GM08714 (cell line): ENCODE measurements around the gene NUDT9.
"Not testable (repeated sequence)": the region's sequence is repeated elsewhere in the genome, so short reads cannot be mapped to it uniquely, and the experiment has no call there.

ENCODE experiments used
- H3K4me3 ChIP-seq: fragments of 200-500 bp; sonication (Bioruptor generic); 2 replicates; pipeline ENCODE4 v1.5.1; 2014; ENCODE audit warnings: mild to moderate bottlenecking, low read length, inconsistent platforms
- ZNF274 ChIP-seq: IDR thresholded peaks from 2 replicates; pipeline ENCODE4 v1.6.1; 2012; ENCODE audit warnings: mild to moderate bottlenecking, low read depth, low read length

Gene NUDT9

GRCh38 chr4:87399148-87399547, 23.2 kb upstream of the NUDT9 start:
- TF ChIP-seq ZNF274, result no peak
- H3K4me3 ChIP-seq, result no peak overlapping the region

- H3K4me3 ChIP-seq, result no peak overlapping the region
- no peak for TF ChIP-seq ZNF274
Observed at GRCh38 chr4:87399954-87400353, 22.4 kb upstream of the NUDT9 start.

GRCh38 chr4:87403732-87404131, 18.6 kb upstream of the NUDT9 start:
- not testable (repeated sequence) for H3K4me3 ChIP-seq

GRCh38 chr4:87405211-87405820, 17.1 kb upstream of the NUDT9 start:
- TF ChIP-seq ZNF274, result no peak
- no peak overlapping the region for H3K4me3 ChIP-seq

- no peak overlapping the region for H3K4me3 ChIP-seq
- no peak for TF ChIP-seq ZNF274
Observed at GRCh38 chr4:87406462-87406861, 15.9 kb upstream of the NUDT9 start.

- not testable (repeated sequence) for H3K4me3 ChIP-seq
Observed at GRCh38 chr4:87406902-87407301, 15.5 kb upstream of the NUDT9 start.

GRCh38 chr4:87409420-87409939, 12.9 kb upstream of the NUDT9 start:
- H3K4me3 ChIP-seq, result no peak overlapping the region
- no peak for TF ChIP-seq ZNF274

- no peak overlapping the region for H3K4me3 ChIP-seq
- TF ChIP-seq ZNF274, result no peak
Observed at GRCh38 chr4:87410157-87410556, 12.2 kb upstream of the NUDT9 start.

- H3K4me3 ChIP-seq, result no peak overlapping the region
- no peak for TF ChIP-seq ZNF274
Observed at GRCh38 chr4:87410679-87411078, 11.7 kb upstream of the NUDT9 start.

- H3K4me3 ChIP-seq, result no peak overlapping the region
- no peak for TF ChIP-seq ZNF274
Observed at GRCh38 chr4:87414816-87415215, 7.6 kb upstream of the NUDT9 start.

- no peak for TF ChIP-seq ZNF274
- H3K4me3 ChIP-seq, result no peak overlapping the region
Observed at GRCh38 chr4:87416965-87417364, 5.4 kb upstream of the NUDT9 start.

- H3K4me3 ChIP-seq, result not testable (repeated sequence)
Observed at GRCh38 chr4:87418410-87418809, 4.0 kb upstream of the NUDT9 start.

GRCh38 chr4:87419578-87420249, 2.7 kb upstream of the NUDT9 start:
- TF ChIP-seq ZNF274, result no peak
- no peak overlapping the region for H3K4me3 ChIP-seq

- no peak for TF ChIP-seq ZNF274
- H3K4me3 ChIP-seq, result no peak overlapping the region
Observed at GRCh38 chr4:87420276-87420830, 2.0 kb upstream of the NUDT9 start.

- peak overlapping the region; percentile 87 for H3K4me3 ChIP-seq
- TF ChIP-seq ZNF274, result no peak
Observed at GRCh38 chr4:87423317-87424098, 1.1 kb downstream of the NUDT9 start.

GRCh38 chr4:87424099-87424543, 1.7 kb downstream of the NUDT9 start:
- H3K4me3 ChIP-seq, result not testable (repeated sequence)
